ENCODE results near the gene LRP11. TPM values are rescaled to one million over a fixed set of nuclear protein-coding genes. Genes with fewer than 3 reads are reported as not detected.
"Not testable (repeated sequence)": the region's sequence is repeated elsewhere in the genome, so short reads cannot be mapped to it uniquely, and the experiment has no call there.

LRP11 gene
- total RNA-seq, 1 experiment from 2014 or later: 32.4 TPM

DNA sequence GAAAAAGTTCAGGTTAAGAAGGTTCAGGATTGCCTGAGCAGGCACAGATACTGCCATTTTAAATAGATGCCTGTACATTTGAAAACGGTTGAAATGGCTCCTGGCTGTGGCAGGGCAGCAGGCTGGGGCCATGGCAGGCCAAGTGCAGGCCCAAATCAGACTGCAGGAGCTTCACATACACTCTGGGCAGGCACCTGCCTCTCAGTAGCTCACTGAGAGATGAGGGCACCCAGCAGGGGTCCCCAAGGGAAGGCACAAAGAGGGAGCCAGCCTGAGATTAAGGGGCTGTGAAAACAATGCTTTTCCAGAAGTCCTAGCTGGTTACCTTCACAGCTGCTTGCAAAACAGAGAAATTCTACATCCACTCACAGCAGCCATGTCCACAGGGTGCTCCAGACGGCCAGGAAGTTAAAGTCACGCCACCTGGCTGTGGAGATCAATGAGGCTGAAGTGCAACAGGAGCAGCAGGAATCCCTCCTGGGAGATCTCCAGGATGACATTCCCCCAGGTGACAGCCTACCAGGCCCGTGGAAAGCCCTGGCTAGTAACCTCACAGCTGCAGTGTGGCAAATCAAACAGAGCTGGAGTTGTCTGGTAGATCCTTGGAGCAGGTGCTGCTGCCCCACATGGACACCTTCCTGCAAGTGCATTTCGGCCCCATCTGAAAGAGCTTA is 39.9 kb upstream of the LRP11 start:
- Histone ChIP-seq H3K4me1 (no peaks in the 10 kb centered on the region), H3K4me3 (no peak overlapping the region), H3K36me3 (no peaks in the 10 kb centered on the region), H3K9me3 (replicated peaks) (no peaks in the 10 kb centered on the region; the same call in 1 of the 2 replicates), H3K27me3 (peaks cover 25% of the 10 kb centered on the region), H3K27ac (no peak overlapping the region)
- DNase-seq: no peak

DNA sequence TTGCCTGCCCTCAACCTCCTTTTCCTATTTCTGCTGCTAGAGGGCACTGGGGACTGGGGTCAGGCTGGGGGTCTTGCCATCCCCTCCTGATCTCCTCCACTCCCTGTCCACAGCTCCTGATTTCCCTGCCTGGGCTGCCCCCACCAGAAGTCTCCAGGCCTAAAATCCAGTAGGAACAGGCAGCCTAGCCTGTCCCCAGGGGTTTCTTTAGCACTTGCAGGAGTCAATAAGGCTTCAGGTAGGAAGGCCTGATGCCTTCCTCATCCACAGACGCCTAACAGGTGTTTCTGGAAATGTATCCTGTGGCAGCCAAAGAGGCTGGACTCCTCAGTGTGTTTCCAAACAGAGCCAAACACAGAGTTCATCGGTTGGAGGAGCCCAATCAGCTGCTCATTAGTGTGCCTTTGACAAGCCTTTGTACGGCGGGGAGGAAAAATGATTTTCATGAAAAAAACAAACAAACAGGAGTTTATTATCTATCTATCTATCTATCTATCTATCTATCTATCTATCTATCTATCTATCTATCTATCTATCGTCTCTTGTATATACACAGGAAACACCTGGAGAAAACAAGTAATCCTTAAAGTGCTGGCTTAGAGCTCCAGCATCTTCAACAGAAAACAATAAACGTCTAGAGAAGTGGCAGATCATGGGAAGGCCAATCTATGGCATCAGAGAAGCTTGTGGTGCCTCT is 37.4 kb upstream of the LRP11 start:
- Histone ChIP-seq H3K4me1 (no peaks in the 10 kb centered on the region), H3K27me3 (peaks cover 25% of the 10 kb centered on the region), H3K27ac (no peak overlapping the region), H3K9me3 (replicated peaks) (no peaks in the 10 kb centered on the region), H3K4me3 (no peak overlapping the region), H3K36me3 (no peaks in the 10 kb centered on the region)
- no peak for DNase-seq

DNA sequence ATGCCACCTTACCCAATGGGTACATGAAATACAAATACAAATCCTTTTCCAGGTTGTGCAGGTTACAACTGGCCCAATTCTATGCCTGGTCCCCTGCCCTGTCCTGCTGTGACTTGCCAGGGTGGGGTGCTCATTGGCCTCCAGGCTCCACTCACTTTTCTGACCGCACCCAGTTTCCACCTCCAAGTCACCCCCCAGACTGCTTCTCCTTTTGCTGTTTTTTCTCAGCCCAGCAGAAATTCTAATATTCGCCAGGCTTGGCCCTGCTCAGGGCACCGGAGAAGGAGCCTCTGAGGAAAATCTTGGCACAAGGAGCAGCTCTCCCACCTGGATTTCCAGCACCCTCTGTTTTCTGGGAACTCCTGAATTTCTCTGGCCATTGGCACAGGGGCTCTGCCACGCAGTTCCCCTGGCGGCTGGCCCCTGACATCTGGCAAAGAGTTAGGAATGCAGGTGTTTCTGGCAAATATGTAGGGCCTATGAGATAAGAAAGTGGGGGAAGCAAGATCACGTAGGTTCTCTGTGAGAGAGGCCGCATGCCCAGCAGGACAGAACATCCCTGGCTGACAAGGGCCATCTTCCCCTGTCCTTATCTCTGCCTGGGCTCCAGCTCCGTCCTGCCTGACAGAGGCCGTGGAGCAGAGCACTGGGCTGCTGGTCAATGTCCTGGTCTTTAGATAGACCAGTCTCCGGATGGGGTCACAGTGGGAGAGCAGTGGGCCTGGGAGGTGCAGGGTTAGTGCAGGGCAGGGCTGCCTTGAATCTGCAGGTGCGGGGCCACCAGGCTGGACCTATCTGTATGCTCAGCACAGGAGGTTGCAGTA is 36.7 kb upstream of the LRP11 start:
- Histone ChIP-seq H3K4me3 (no peak overlapping the region), H3K9me3 (replicated peaks) (no peaks in the 10 kb centered on the region), H3K36me3 (no peaks in the 10 kb centered on the region), H3K27ac (no peak overlapping the region), H3K27me3 (peaks cover 25% of the 10 kb centered on the region), H3K4me1 (no peaks in the 10 kb centered on the region)
- DNase-seq: no peak

DNA sequence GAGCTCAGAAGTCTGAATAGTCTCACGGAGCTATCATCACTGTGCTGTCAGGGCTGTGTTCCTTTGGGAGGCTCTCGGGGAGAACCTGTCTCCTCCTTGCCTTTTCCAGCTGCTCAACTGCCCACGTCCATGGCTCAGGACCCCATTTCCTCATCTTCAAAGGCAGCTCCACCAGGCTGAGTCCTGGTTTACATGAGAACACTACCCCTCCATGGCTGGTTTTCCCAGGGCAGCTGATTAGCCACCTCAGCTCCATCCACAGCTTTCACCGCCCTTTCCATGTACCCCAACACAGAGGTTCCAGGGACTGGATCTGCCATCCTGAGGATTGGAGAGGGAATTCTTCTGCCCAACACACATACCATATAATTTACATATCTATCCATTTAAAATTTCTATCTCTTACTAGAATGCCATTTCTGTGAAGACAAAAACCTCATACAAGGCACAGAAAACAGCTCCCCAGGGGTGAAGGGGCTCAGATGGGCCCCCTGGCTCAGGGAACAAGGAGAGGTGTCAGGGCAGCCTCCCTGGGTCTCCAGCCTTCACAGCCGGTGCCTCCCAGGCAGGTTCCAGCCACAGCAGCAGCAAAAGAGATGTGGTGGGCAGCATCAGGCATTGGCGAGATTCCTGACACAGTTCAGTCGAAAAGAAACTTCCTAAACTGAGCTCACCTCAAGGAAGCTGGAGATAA is 35.9 kb upstream of the LRP11 start:
- Histone ChIP-seq H3K27me3 (peaks cover 25% of the 10 kb centered on the region), H3K27ac (no peak overlapping the region), H3K9me3 (replicated peaks) (no peaks in the 10 kb centered on the region), H3K4me3 (no peak overlapping the region), H3K36me3 (no peaks in the 10 kb centered on the region), H3K4me1 (no peaks in the 10 kb centered on the region)
- DNase-seq: no peak

DNA sequence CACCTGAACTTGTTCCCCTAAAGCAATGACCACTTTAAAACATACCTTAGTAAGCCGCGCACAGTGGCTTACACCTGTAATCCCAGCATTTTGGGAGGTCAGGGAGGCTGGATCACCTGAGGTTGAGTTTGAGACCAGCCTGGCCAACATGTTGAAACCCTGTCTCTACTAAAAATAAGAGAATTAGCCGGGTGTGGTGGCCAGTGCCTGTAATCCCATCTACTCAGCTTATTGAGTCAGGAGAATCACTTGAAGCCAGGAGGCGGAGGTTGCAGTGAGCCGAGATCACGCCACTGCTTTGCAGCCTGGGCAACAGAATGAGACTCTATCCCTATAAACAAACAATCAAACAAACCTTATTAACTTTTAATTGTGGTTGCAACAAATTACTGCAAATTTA is 35.3 kb upstream of the LRP11 start:
- Histone ChIP-seq H3K9me3 (replicated peaks) (no peaks in the 10 kb centered on the region), H3K27me3 (peaks cover 25% of the 10 kb centered on the region), H3K27ac (no peak overlapping the region), H3K36me3 (no peaks in the 10 kb centered on the region), H3K4me3 (no peak overlapping the region), H3K4me1 (no peaks in the 10 kb centered on the region)
- no peak for DNase-seq

DNA sequence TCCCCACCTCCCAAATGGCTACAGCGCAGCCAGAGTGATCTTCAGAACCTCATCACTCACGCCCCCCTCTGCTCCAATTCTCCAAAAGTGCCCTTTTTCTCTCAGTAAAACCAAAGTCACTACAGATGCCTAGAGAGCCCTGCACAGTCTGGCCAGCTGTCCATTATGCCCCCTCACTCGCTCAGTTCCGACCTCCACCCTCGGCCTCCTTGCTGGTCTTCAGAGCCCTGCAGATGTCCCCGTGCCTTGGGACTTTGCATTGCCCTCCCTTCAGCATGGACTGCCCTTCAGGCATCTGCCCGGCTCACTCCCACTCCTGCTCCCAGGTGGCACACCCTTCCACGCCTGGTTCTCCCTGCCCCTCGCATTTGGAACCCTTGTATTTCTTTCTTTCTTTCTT is 34.8 kb upstream of the LRP11 start:
- Histone ChIP-seq H3K27ac (no peak overlapping the region), H3K4me1 (no peaks in the 10 kb centered on the region), H3K9me3 (replicated peaks) (no peaks in the 10 kb centered on the region), H3K4me3 (no peak overlapping the region), H3K27me3 (peaks cover 20% of the 10 kb centered on the region), H3K36me3 (no peaks in the 10 kb centered on the region)
- no peak for DNase-seq

DNA sequence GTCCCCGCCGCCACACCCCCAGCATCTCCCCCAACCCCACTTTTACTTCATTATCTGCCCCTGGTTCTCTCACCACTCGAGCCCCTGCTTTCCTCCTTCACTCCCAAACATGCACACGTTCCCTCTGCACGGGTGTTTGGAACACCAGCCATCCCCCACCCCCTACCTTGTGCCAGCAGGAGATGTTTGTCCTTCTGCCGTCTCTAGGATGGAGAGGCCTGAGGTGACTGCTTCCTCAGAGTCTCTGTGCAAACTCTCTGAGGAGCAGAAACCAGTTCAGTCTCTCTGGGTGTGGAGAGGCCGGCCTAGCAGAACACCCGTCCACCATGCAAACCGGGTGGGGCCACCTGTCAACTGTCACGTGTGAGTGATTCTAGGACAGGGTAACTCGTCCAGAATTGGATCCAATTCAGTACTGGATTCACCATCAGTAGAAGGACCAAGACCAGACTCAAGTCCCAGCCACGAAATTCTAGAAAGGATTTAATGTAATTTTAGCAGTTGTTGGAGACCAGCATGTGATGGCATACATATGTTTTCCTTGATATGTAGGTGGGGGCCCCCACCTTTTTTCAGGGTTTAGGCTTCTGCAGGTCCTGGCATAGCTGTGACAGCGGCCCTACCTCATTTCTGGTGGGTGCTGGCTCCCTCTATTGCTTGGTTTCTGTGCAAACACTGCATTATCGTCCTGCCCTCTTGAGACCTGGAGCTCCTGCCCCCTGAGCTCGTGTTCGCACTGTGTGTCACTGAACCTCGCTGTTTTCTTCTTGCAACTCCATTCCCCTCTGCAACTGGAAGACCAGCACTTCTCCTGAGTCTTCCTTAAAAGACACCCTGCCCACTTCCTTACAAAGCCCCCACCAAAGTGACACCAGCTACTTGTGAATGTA is 33.9 kb upstream of the LRP11 start, which contains the start of gene RAET1E:
Gene RAET1E, minus strand, starts transcription at position 259 of the 890 bp plus-strand sequence. CDS start 7,212 bp downstream, outside the sequence.
- DNase-seq: no peak
- Histone ChIP-seq H3K9me3 (replicated peaks) (no peaks in the 10 kb centered on the region), H3K27me3 (peaks cover 16% of the 10 kb centered on the region), H3K4me1 (no peaks in the 10 kb centered on the region), H3K4me3 (no peak within 1 kb of the TSS), H3K36me3 (no peaks in the 10 kb centered on the region), H3K27ac (no peak within 1 kb of the TSS)

DNA sequence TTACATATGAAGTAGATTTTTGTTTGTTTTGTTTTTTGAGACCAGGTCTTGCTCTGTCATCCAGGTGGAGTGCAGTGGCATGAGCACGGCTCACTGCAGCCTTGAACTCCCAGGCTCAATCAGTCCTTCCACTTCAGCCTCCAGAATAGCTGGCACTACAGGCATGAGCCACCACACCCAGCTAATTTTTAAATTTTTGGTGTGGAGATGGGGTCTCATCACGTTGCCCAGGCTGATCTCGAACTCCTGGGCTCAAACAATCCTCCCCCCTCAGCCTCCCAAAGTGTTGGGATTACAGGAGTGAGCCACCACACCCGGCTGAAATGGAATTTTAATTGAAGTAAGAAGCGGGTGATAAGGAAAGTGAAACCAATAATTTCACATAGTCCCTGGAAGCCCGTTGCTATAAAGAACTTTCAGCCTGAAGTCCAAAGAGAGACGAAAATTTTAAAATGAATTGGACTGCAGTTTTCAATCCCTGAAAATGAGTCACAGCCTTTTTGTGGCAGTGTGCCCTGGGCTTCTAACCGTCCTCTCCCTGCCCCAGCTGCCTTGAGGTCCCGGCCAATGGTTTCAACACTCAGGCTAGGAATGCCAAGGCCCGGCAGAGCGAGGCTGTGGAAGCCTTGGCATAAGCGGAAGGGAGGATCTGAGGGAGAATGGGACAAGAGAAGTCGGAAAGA is 33.0 kb upstream of the LRP11 start:
- no peak overlapping the region for H3K4me3 ChIP-seq
- H3K9me3 ChIP-seq (replicated peaks): no peaks in the 10 kb centered on the region
- no peak overlapping the region for H3K27ac ChIP-seq
- no peaks in the 10 kb centered on the region for H3K36me3 ChIP-seq
- no peaks in the 10 kb centered on the region for H3K4me1 ChIP-seq
- DNase-seq: peak in 1 of 2 experiments; percentile 28
- peaks cover 7% of the 10 kb centered on the region; the same call in 1 of the 2 replicates for H3K27me3 ChIP-seq

DNA sequence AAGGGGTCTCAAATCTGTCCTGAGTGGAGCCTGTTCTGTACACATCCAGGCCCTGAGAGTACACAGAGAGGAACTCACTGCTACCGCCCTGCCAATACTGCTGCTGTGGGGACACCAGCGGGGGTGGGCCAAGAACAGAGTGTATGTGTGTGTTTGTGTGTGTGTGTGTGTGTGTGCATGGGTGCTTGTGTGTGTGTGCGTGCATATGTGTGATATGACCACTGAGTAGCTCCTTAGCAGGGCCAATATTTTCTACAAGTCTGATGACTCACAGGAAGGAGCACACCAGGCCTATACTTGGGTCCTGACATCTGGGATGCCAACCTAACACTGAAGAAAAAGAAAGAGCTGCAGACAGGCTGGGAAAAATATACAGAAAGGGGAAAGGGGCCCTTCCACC is 32.3 kb upstream of the LRP11 start:
- Histone ChIP-seq H3K4me1 (no peaks in the 10 kb centered on the region), H3K27ac (no peak overlapping the region), H3K27me3 (peaks cover 5% of the 10 kb centered on the region; the same call in 1 of the 2 replicates), H3K36me3 (no peaks in the 10 kb centered on the region), H3K9me3 (replicated peaks) (no peaks in the 10 kb centered on the region), H3K4me3 (no peak overlapping the region)
- DNase-seq: no peak

DNA sequence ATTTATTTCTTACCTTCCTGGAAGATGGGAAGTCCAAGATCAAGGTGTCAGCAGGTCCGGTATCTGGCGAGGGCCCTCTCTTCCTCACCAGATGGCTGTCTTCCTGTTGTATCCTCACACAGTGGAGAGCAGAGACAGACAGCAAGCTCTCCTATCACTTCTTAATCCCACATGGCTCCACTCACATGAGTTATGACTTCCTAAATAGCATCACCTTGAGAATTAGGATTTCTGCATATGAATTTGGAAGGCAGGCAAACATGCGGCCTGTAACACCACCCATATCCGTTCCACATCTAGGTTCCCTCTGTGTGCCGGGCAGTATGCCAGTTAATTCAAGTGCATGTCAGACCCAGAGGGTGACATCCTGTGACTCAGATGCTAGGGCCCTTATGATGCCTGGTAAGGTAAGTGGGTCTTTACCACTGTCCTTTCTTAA is 31.7 kb upstream of the LRP11 start:
- DNase-seq: no peak
- H3K4me1 ChIP-seq: no peaks in the 10 kb centered on the region
- no peak overlapping the region for H3K27ac ChIP-seq
- H3K4me3 ChIP-seq: no peak overlapping the region
- H3K27me3 ChIP-seq: no peaks in the 10 kb centered on the region; the same call in 1 of the 2 replicates
- no peaks in the 10 kb centered on the region for H3K9me3 ChIP-seq (replicated peaks)
- no peaks in the 10 kb centered on the region for H3K36me3 ChIP-seq

DNA sequence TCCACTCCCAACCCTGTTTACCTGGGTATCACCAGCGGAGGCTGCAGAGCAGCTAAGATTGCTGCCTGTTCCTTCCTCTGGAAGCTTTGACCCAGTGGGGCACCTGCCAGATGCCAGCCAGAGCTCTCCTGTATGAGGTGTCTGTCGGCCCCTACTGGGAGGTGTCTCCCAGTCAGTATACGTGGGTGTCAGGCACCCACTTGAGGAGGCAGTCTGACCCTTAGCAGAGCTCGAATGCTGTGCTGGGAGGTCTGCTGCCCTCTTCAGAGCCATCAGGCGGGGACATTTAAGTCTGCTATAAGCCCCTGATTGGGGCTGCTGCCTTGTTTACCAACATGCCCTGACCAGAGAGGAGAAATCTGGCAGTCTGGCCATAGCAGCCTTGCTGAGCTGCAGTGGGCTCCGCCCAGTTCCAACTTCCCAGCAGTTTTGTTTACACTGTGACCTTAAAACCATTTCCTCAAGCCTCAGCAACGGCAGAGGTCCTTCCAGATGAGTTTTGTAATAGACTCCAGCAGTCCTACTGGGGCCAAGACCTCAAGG is 31.0 kb upstream of the LRP11 start:
- H3K4me3 ChIP-seq: no peak overlapping the region
- DNase-seq: no peak
- H3K27me3 ChIP-seq: no peaks in the 10 kb centered on the region; the same call in 1 of the 2 replicates
- H3K9me3 ChIP-seq (replicated peaks): no peaks in the 10 kb centered on the region
- H3K27ac ChIP-seq: no peak overlapping the region
- H3K4me1 ChIP-seq: no peaks in the 10 kb centered on the region
- H3K36me3 ChIP-seq: no peaks in the 10 kb centered on the region

DNA sequence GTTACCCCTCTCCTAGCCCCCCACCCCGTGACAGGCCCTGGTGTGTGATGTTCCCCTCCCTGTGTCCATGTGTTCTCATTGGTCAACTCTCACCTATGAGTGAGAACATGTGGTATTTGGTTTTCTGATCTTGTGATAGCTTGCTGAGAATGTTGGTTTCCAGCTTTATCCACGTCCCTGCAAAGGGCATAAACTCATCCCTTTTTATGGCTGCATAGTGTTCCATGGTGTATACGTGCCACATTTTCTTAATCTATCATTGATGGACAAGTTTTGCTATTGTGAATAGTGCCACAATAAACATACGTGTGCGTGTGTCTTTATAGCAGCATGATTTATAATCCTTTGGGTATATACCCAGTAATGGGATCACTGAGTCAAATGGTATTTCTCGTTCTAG is 27.7 kb upstream of the LRP11 start:
- H3K27ac ChIP-seq; H3K4me3 ChIP-seq; H3K27me3 ChIP-seq; H3K9me3 ChIP-seq (replicated peaks); DNase-seq; H3K36me3 ChIP-seq; H3K4me1 ChIP-seq: not testable (repeated sequence)

DNA sequence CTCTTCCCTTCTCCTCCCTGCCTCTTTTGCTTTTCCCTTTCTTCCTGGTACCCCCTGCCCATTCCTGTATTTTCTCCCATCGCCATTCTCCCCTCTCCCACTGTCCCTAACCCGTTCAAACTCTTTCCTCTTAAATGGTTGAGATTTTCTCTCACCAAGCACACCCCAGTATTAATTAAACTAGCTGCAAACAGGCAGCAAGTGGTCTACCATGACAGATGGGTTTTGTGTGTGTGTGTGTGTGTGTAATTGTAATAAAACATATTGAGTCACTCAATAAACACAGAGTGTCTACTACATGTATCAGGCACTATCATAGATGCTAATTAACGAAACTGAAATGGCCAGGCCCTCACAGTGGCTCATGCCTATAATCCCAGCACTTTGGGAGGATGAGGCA is 27.1 kb upstream of the LRP11 start:
- Histone ChIP-seq H3K27ac (no peak overlapping the region), H3K36me3 (no peaks in the 10 kb centered on the region), H3K4me1 (no peaks in the 10 kb centered on the region), H3K27me3 (peaks cover 9% of the 10 kb centered on the region), H3K9me3 (replicated peaks) (no peaks in the 10 kb centered on the region), H3K4me3 (no peak overlapping the region)
- DNase-seq: no peak
